Measurements from ENCODE around the gene MSMP. TPM values are rescaled to one million over a fixed set of nuclear protein-coding genes. Genes with fewer than 3 reads are reported as not detected.

MSMP gene
- total and polyA plus RNA-seq, 2 donors (not counting 1 experiment from before 2014, with no cell fraction given), result 2.3 to 3.9 TPM

GRCh38 chr9:35766997-35767396 is 12.9 kb upstream of the MSMP start:
- no peak overlapping the region for H3K4me3 ChIP-seq (ENCODE audit: control extremely low read depth in 1 of 5, extremely low read depth in 1 of 5, insufficient read depth in 1 of 5, low read depth in 2 of 5, low read length in 4 of 5)
- TF ChIP-seq EZH2 (IDR thresholded peaks at IDR 0.05; ENCODE audit: borderline replicate concordance, insufficient read depth, low read depth, low read length, poor library complexity, severe bottlenecking) (no peak), CTCF (IDR thresholded peaks at IDR 0.05) (no peak)
- DNase-seq (no peak), ATAC-seq (ENCODE audit: low read depth) (no peak)
- peaks cover 2 to 12% of the 10 kb centered on the region in 2 experiments for H3K36me3 ChIP-seq (replicated peaks in 1 of 2; ENCODE audit: control extremely low read depth in 1 of 2, control insufficient read depth in 1 of 2, extremely low read depth in 1 of 2, insufficient read depth in 2 of 2, low read length in 1 of 2)
- no peak overlapping the region for H3K27ac ChIP-seq (ENCODE audit: low read length in 2 of 2)
- Mint-ChIP-seq H3K27me3 (no peaks in the 10 kb centered on the region), H3K4me1 (peaks cover 15% of the 10 kb centered on the region), H3K9me3 (ENCODE audit: insufficient read depth) (no peaks in the 10 kb centered on the region), H3K27ac (no peak overlapping the region), H3K4me3 (no peak overlapping the region)
- no peak overlapping the region for H3K9ac ChIP-seq (ENCODE audit: low read length)
- H3K9me3 ChIP-seq (ENCODE audit: control extremely low read depth in 1 of 3, control insufficient read depth in 2 of 3, insufficient read depth in 1 of 3, low read length in 2 of 3), result peaks cover 0 to 2% (median 0%) of the 10 kb centered on the region in 3 donors
- peaks cover 85% of the 10 kb centered on the region for H3K79me2 ChIP-seq (ENCODE audit: control insufficient read depth, insufficient read depth, low read length)
- no CpG with 5 or more reads among the region's 2 CpGs for WGBS (ENCODE audit: insufficient coverage)
- H4K20me1 ChIP-seq (ENCODE audit: control insufficient read depth, insufficient read depth, low read length, poor library complexity, severe bottlenecking), result peaks cover 61% of the 10 kb centered on the region
- H3K4me2 ChIP-seq (replicated peaks; ENCODE audit: low read depth, low read length, poor library complexity, severe bottlenecking), result no peak overlapping the region
- no peak overlapping the region for H2AFZ ChIP-seq (ENCODE audit: insufficient read depth, low read depth, low read length, poor library complexity, severe bottlenecking)
- intact Hi-C loops (cut with micrococcal nuclease), result no loop called here
- H3K27me3 ChIP-seq (replicated peaks in 1 of 4; ENCODE audit: control extremely low read depth in 1 of 4, control insufficient read depth in 3 of 4, insufficient read depth in 4 of 4, low read length in 3 of 4), result no peaks in the 10 kb centered on the region
- no peaks in the 10 kb centered on the region for H3K4me1 ChIP-seq (ENCODE audit: control insufficient read depth in 2 of 2, insufficient read depth in 2 of 2, low read length in 2 of 2)
- ChIA-PET POLR2A (interaction anchor here (0.7 kb wide), 2 partner anchors 8 to 23 kb away, joined by 7 to 11 read pairs; no protein-coding TSS in a partner anchor), CTCF (interaction anchor here (1.0 kb wide), 1 partner anchor 9 kb away, joined by 3 read pairs; no protein-coding TSS in a partner anchor)

GRCh38 chr9:35763803-35764202 is 9.7 kb upstream of the MSMP start:
- no peak for ATAC-seq (ENCODE audit: low read depth)

More at GRCh38 chr9:35763803-35764202, 9.7 kb upstream of the MSMP start:
- Mint-ChIP-seq H3K27ac (no peak overlapping the region), H3K9me3 (ENCODE audit: insufficient read depth) (no peaks in the 10 kb centered on the region), H3K4me1 (peaks cover 40% of the 10 kb centered on the region), H3K27me3 (no peaks in the 10 kb centered on the region), H3K4me3 (no peak overlapping the region)
- peaks cover 0 to 2% (median 0%) of the 10 kb centered on the region in 3 donors for H3K9me3 ChIP-seq (ENCODE audit: control extremely low read depth in 1 of 3, control insufficient read depth in 2 of 3, insufficient read depth in 1 of 3, low read length in 2 of 3)
- no peak overlapping the region for H3K4me3 ChIP-seq (ENCODE audit: control extremely low read depth in 1 of 5, extremely low read depth in 1 of 5, insufficient read depth in 1 of 5, low read depth in 2 of 5, low read length in 4 of 5)
- ChIA-PET POLR2A (no interaction called here), CTCF (interaction anchor here (1.8 kb wide), 1 partner anchor 26 kb away, joined by 6 read pairs; no protein-coding TSS in a partner anchor)
- H3K27me3 ChIP-seq (replicated peaks in 1 of 4; ENCODE audit: control extremely low read depth in 1 of 4, control insufficient read depth in 3 of 4, insufficient read depth in 4 of 4, low read length in 3 of 4), result no peaks in the 10 kb centered on the region
- peaks cover 5 to 7% of the 10 kb centered on the region in 2 donors for H3K4me1 ChIP-seq (ENCODE audit: control insufficient read depth in 2 of 2, insufficient read depth in 2 of 2, low read length in 2 of 2)
- TF ChIP-seq CTCF (IDR thresholded peaks at IDR 0.05), result no peak
- TF ChIP-seq EZH2 (IDR thresholded peaks at IDR 0.05; ENCODE audit: borderline replicate concordance, insufficient read depth, low read depth, low read length, poor library complexity, severe bottlenecking), result no peak
- H3K9ac ChIP-seq (ENCODE audit: low read length), result no peak overlapping the region
- no peak overlapping the region for H2AFZ ChIP-seq (ENCODE audit: insufficient read depth, low read depth, low read length, poor library complexity, severe bottlenecking)
- H3K4me2 ChIP-seq (replicated peaks; ENCODE audit: low read depth, low read length, poor library complexity, severe bottlenecking), result no peak overlapping the region
- DNase-seq, result no peak
- intact Hi-C loops (cut with micrococcal nuclease), result no loop called here
- peaks cover 35% of the 10 kb centered on the region for H4K20me1 ChIP-seq (ENCODE audit: control insufficient read depth, insufficient read depth, low read length, poor library complexity, severe bottlenecking)
- H3K79me2 ChIP-seq (ENCODE audit: control insufficient read depth, insufficient read depth, low read length), result peaks cover 88% of the 10 kb centered on the region
- peaks cover under 1 to 10% of the 10 kb centered on the region in 2 experiments for H3K36me3 ChIP-seq (replicated peaks in 1 of 2; ENCODE audit: control extremely low read depth in 1 of 2, control insufficient read depth in 1 of 2, extremely low read depth in 1 of 2, insufficient read depth in 2 of 2, low read length in 1 of 2)
- no peak overlapping the region for H3K27ac ChIP-seq (ENCODE audit: low read length in 2 of 2)
- no CpG with 5 or more reads among the region's 1 CpG for WGBS (ENCODE audit: insufficient coverage)
